Mesothelial cell of epicardium (in vitro differentiated cells): ENCODE measurements around the gene LAMB2. TPM values are rescaled to one million over a fixed set of nuclear protein-coding genes. Genes with fewer than 3 reads are reported as not detected.

Experiments used
- DNase-seq, 2 experiments: peaks; one replicate each; pipeline ENCODE4 v3.0.0; 2021; ENCODE audit warnings: low spot score in 2 of 2; ENCODE audit not compliant: unreplicated experiment in 2 of 2
- H3K27ac Mint-ChIP-seq: 2 replicates; pipeline ENCODE4 v1.8.0; 2021; ENCODE audit warnings: mixed read lengths
- H3K27me3 Mint-ChIP-seq: 2 replicates; pipeline ENCODE4 v1.8.0; 2021; ENCODE audit warnings: low read depth, mixed read lengths
- H3K36me3 Mint-ChIP-seq: 2 replicates; pipeline ENCODE4 v1.8.0; 2021; ENCODE audit warnings: mixed read lengths
- H3K4me1 Mint-ChIP-seq: 2 replicates; pipeline ENCODE4 v1.8.0; 2021; ENCODE audit warnings: mixed read lengths
- H3K4me3 Mint-ChIP-seq: 2 replicates; pipeline ENCODE4 v1.8.0; 2021; ENCODE audit warnings: mild to moderate bottlenecking, moderate library complexity, mixed read lengths
- H3K9me3 Mint-ChIP-seq: 2 replicates; pipeline ENCODE4 v1.8.0; 2021; ENCODE audit warnings: mixed read lengths
- CTCF ChIP-seq: fragments of 200-600 bp; sonication (generic); IDR thresholded peaks from one replicate; pipeline ENCODE4 v1.5.0; 2021; ENCODE audit warnings: antibody characterized with exemption; ENCODE audit not compliant: unreplicated experiment
- microRNA-seq: library from miRNA; unstranded; fragments of <30 nt; microRNA quantifications from one replicate; pipeline ENCODE4 v1.2.0, GENCODE V29; 2021; ENCODE audit warnings: inconsistent platforms, mixed read lengths
- total RNA-seq: library from RNA; stranded (reverse); gene quantifications from 3 replicates; pipeline ENCODE4 v1.2.1, GENCODE V29; 2021

Gene LAMB2
- total RNA-seq, 1 donor from 2014 or later: 359 TPM

GRCh38 chr3:49081429-49081828 is 51.4 kb downstream of the LAMB2 start:
- Mint-ChIP-seq H3K36me3 (peaks cover 3% of the 10 kb centered on the region), H3K9me3 (no peaks in the 10 kb centered on the region), H3K4me1 (no peaks in the 10 kb centered on the region), H3K4me3 (no peak overlapping the region), H3K27me3 (no peaks in the 10 kb centered on the region), H3K27ac (no peak overlapping the region)
- no peak for DNase-seq
- TF ChIP-seq CTCF: no peak

GRCh38 chr3:49079270-49079669 is 53.6 kb downstream of the LAMB2 start:
- Mint-ChIP-seq H3K9me3 (no peaks in the 10 kb centered on the region), H3K4me1 (no peaks in the 10 kb centered on the region), H3K27ac (no peak overlapping the region), H3K36me3 (peaks cover 8% of the 10 kb centered on the region), H3K27me3 (no peaks in the 10 kb centered on the region), H3K4me3 (no peak overlapping the region)
- no peak for DNase-seq
- no peak for TF ChIP-seq CTCF

DNA sequence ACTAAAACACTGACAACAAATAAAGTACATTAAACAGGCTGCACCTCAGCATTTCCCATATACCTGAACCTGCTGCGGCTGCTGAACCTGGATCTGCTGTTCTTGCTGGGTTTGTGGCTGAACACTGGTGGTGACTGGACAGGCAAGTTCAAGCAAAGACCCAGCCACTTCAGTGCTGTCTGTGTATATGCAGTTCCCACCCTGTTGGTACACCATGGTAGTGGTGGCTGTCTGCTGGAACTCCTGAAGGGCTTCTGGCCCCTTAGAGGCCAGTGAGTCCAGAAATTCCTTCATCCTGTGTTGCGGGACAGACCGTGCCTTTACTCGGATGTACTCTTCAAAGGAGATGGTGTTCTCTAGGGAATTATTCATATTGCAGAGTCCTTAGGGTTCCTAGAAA is 56.2 kb downstream of the LAMB2 start:
- no peaks in the 10 kb centered on the region for H3K27me3 Mint-ChIP-seq
- H3K4me3 Mint-ChIP-seq: no peak overlapping the region
- H3K27ac Mint-ChIP-seq: no peak overlapping the region
- H3K4me1 Mint-ChIP-seq: no peaks in the 10 kb centered on the region
- no peaks in the 10 kb centered on the region for H3K9me3 Mint-ChIP-seq
- TF ChIP-seq CTCF: no peak
- no peak for DNase-seq
- peaks cover 12% of the 10 kb centered on the region for H3K36me3 Mint-ChIP-seq

GRCh38 chr3:49076116-49076515 is 56.7 kb downstream of the LAMB2 start:
- DNase-seq: no peak
- no peak for TF ChIP-seq CTCF
- Mint-ChIP-seq H3K9me3 (no peaks in the 10 kb centered on the region), H3K36me3 (peaks cover 14% of the 10 kb centered on the region), H3K4me3 (no peak overlapping the region), H3K27ac (no peak overlapping the region), H3K4me1 (no peaks in the 10 kb centered on the region), H3K27me3 (no peaks in the 10 kb centered on the region)

Small RNA genes lying within 50 kb of the gene (microRNA-seq; reads per million reads assigned to microRNA genes)
- gene MIR6890: 2.3 reads per million

Other genes starting within 250 kb of the LAMB2 start
- gene SLC25A20, start 234.2 kb downstream of the LAMB2 start, total RNA-seq: 9.7 to 10.7 TPM (median 10.5 TPM) in 3 replicates
- 87.0 to 102 TPM (median 100 TPM) in 3 replicates for gene ARIH2, start 214.2 kb downstream of the LAMB2 start, total RNA-seq
- 57.9 to 59.9 TPM (median 58.4 TPM) in 3 replicates for gene P4HTM, start 142.8 kb downstream of the LAMB2 start, total RNA-seq
- gene WDR6, start 125.7 kb downstream of the LAMB2 start, total RNA-seq: 384 to 409 TPM (median 396 TPM) in 3 replicates
- 22.1 to 24.2 TPM (median 23.4 TPM) in 3 replicates for gene DALRD3, start 114.5 kb downstream of the LAMB2 start, total RNA-seq
- 61.4 to 63.4 TPM (median 62.0 TPM) in 3 replicates for gene NDUFAF3, start 110.9 kb downstream of the LAMB2 start, total RNA-seq
- 207 to 217 TPM (median 216 TPM) in 3 replicates for gene IMPDH2, start 103.7 kb downstream of the LAMB2 start, total RNA-seq
- 130 to 133 TPM (median 132 TPM) in 3 replicates for gene QRICH1, start 39.0 kb downstream of the LAMB2 start, total RNA-seq
- gene QARS1, start 28.3 kb downstream of the LAMB2 start, total RNA-seq: 364 to 373 TPM (median 373 TPM) in 3 replicates
- 76.2 to 79.7 TPM (median 76.6 TPM) in 3 replicates for gene USP19, start 12.2 kb downstream of the LAMB2 start, total RNA-seq
- 28.7 to 29.8 TPM (median 28.9 TPM) in 3 replicates for gene CCDC71, start 33.3 kb upstream of the LAMB2 start, total RNA-seq
- gene KLHDC8B, start 38.5 kb upstream of the LAMB2 start, total RNA-seq: 51.2 to 58.8 TPM (median 55.5 TPM) in 3 replicates
- gene C3orf62, start 144.2 kb upstream of the LAMB2 start, total RNA-seq: 13.2 to 14.7 TPM (median 13.4 TPM) in 3 replicates
- 53.1 to 55.3 TPM (median 54.5 TPM) in 3 replicates for gene USP4, start 207.0 kb upstream of the LAMB2 start, total RNA-seq
- gene GPX1, start 225.3 kb upstream of the LAMB2 start, total RNA-seq: 97.9 to 108 TPM (median 98.7 TPM) in 3 replicates